Upper lobe of left lung (tissue), 6 donors: Measurements from ENCODE around the gene BRPF3. TPM values are rescaled to one million over a fixed set of nuclear protein-coding genes. Genes with fewer than 3 reads are reported as not detected.
"Not testable (repeated sequence)": the region's sequence is repeated elsewhere in the genome, so short reads cannot be mapped to it uniquely, and the experiment has no call there.

Experiments used
- ATAC-seq, 2 donors: fragments of 200-7000 bp; cut with Tn5 transposase; one replicate each; pipeline ENCODE4 v1.9.1; 2022; ENCODE audit warnings: mild to moderate bottlenecking in 2 of 2, moderate library complexity in 2 of 2; ENCODE audit not compliant: low FRiP score in 2 of 2
- DNase-seq, 2 donors: peaks; one replicate each; pipeline ENCODE4 v3.0.0-alpha.2; 2019 to 2020
- H3K27ac ChIP-seq, 4 donors: fragments of 200-600 bp; sonication (generic); one replicate each; pipeline ENCODE4 v1.5.1; 2016 to 2019
- H3K27me3 ChIP-seq, 4 donors: fragments of 200-600 bp; sonication (generic); one replicate each; pipeline ENCODE4 v1.5.1; 2017 to 2019
- H3K36me3 ChIP-seq, 4 donors: fragments of 200-600 bp; sonication (generic); one replicate each; pipeline ENCODE4 v1.5.1; 2016 to 2019
- H3K4me1 ChIP-seq, 4 donors: fragments of 200-600 bp; sonication (generic); one replicate each; pipeline ENCODE4 v1.5.1; 2018 to 2019
- H3K4me3 ChIP-seq, 4 donors: fragments of 200-600 bp; sonication (generic); one replicate each; pipeline ENCODE4 v1.5.1; 2017 to 2019; ENCODE audit warnings: mild to moderate bottlenecking in 2 of 4, moderate library complexity in 1 of 4
- H3K9me3 ChIP-seq, 4 donors: fragments of 200-600 bp; sonication (generic); one replicate each; pipeline ENCODE4 v1.5.1; 2018 to 2019
- EP300 ChIP-seq, 4 donors: sonication (generic); formaldehyde crosslinking; IDR thresholded peaks; one replicate each; pipeline ENCODE4 v1.5.1; 2017; ENCODE audit warnings: antibody characterized with exemption in 4 of 4, control low read depth in 2 of 4
- POLR2A ChIP-seq, 4 donors: fragments of 450-650 bp; IDR thresholded peaks; one replicate each; pipeline ENCODE4 v1.5.1; 2016 to 2017; ENCODE audit warnings: antibody characterized with exemption in 4 of 4, mild to moderate bottlenecking in 2 of 4
- POLR2AphosphoS5 ChIP-seq, 2 donors: sonication (generic); formaldehyde crosslinking; IDR thresholded peaks; one replicate each; pipeline ENCODE4 v1.5.1; 2017; ENCODE audit warnings: antibody characterized with exemption in 2 of 2
- whole genome bisulfite sequencing, 2 donors: methylation state at CpG; one replicate each; pipeline ENCODE4 v1.1.5; 2017 to 2018; 5-methylcytosine and 5-hydroxymethylcytosine counted together
- total RNA-seq, 6 donors: library from RNA; depleted of rRNA in 4 of 6; stranded (reverse); fragments of >200 nt in 4 of 6; gene quantifications; one replicate each; pipeline versions ENCODE4 v1.1.0 to v1.2.1, GENCODE V29; 2016 to 2021
- TF ChIP-seq, protein P1 (sequence below), 6 experiments: fragments of 450-650 bp in 4 of 6; fragments of 200-600 bp in 2 of 6; sonication (generic) in 2 of 6; IDR thresholded peaks; one replicate each; pipeline ENCODE4 v1.5.1; 2016 to 2019; ENCODE audit warnings: antibody characterized with exemption in 6 of 6
- donor health status: DM: no; HTN: no; CAD: no; lungs with moderate emphysema.
- donor health status: DM: no; HTN: yes; CAD: no; lungs with severe emphysema.

Gene BRPF3
- total RNA-seq, 6 donors from 2014 or later = 23.7 to 37.4 (median 33.4) TPM

DNA sequence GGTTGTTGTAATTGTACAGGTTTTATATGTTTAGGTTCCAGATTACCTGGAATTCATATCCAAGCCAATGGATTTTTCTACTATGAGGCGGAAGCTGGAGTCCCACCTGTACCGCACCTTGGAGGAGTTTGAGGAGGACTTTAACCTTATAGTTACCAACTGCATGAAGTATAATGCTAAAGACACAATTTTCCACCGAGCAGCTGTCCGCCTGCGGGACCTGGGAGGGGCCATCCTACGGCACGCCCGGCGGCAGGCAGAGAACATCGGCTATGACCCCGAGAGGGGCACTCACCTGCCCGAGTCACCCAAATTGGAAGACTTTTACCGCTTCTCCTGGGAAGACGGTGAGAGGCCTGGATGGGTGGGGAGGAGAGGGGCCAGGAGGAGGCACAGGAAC, 13.6 kb downstream of the BRPF3 start:
- Histone ChIP-seq H3K27me3 (no peaks in the 10 kb centered on the region), H3K27ac (no peak overlapping the region), H3K36me3 (peaks cover 40 to 96% (median 66%) of the 10 kb centered on the region in 4 donors), H3K4me3 (no peak overlapping the region), H3K4me1 (no peaks in the 10 kb centered on the region), H3K9me3 (no peaks in the 10 kb centered on the region)
- TF ChIP-seq EP300 (IDR thresholded peaks at IDR 0.05) (no peak), POLR2A (IDR thresholded peaks at IDR 0.05) (no peak), POLR2AphosphoS5 (IDR thresholded peaks at IDR 0.05) (no peak)
- TF ChIP-seq, protein P1, sequence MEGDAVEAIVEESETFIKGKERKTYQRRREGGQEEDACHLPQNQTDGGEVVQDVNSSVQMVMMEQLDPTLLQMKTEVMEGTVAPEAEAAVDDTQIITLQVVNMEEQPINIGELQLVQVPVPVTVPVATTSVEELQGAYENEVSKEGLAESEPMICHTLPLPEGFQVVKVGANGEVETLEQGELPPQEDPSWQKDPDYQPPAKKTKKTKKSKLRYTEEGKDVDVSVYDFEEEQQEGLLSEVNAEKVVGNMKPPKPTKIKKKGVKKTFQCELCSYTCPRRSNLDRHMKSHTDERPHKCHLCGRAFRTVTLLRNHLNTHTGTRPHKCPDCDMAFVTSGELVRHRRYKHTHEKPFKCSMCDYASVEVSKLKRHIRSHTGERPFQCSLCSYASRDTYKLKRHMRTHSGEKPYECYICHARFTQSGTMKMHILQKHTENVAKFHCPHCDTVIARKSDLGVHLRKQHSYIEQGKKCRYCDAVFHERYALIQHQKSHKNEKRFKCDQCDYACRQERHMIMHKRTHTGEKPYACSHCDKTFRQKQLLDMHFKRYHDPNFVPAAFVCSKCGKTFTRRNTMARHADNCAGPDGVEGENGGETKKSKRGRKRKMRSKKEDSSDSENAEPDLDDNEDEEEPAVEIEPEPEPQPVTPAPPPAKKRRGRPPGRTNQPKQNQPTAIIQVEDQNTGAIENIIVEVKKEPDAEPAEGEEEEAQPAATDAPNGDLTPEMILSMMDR (IDR thresholded peaks at IDR 0.05) = no peak
- ATAC-seq (no peak), DNase-seq (peak in 1 of 2 donors; percentile 54)
- WGBS, 2 donors = 92 to 95% methylated on average over 14 of the region's 14 CpGs

DNA sequence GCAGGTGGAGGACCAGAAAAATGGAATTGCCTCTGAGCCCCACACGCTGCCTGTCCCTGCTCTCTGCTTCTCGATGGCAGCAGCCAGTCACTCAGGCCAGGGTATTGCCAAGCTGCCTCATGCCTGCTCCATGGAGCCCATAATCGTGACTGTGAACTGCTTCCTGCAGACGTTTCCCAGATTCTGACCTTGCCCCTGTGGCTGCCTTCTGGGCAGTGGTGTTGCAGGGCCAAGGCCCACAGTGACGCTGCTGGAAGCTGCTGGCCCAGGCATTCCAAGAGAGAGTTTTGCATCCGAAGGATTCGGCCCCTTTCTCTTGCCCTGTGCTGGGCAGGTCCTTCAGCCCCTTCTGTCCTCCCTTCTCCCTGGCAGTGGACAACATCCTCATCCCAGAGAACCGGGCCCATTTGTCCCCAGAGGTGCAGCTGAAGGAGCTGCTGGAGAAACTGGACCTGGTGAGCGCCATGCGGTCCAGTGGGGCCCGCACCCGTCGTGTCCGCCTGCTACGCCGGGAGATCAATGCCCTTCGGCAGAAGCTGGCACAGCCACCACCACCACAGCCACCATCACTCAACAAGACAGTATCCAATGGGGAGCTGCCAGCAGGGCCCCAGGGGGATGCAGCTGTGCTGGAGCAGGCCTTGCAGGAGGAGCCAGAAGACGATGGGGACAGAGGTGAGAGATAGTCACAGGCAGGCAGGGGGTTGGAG, 14.5 kb downstream of the BRPF3 start:
- no peak for TF ChIP-seq EP300 (IDR thresholded peaks at IDR 0.05)
- TF ChIP-seq POLR2AphosphoS5 (IDR thresholded peaks at IDR 0.05) = no peak
- TF ChIP-seq POLR2A (IDR thresholded peaks at IDR 0.05) = no peak
- TF ChIP-seq, protein P1 (IDR thresholded peaks at IDR 0.05) = no peak
- Histone ChIP-seq H3K4me1 (no peaks in the 10 kb centered on the region), H3K9me3 (no peaks in the 10 kb centered on the region), H3K27me3 (no peaks in the 10 kb centered on the region), H3K27ac (no peak overlapping the region), H3K4me3 (no peak overlapping the region), H3K36me3 (peaks cover 40 to 94% (median 72%) of the 10 kb centered on the region in 4 donors)
- 95 to 96% methylated on average over 12 to 18 of the region's 18 CpGs for WGBS, 2 donors
- ATAC-seq (no peak), DNase-seq (peak in 1 of 2 donors; percentile 55)

DNA sequence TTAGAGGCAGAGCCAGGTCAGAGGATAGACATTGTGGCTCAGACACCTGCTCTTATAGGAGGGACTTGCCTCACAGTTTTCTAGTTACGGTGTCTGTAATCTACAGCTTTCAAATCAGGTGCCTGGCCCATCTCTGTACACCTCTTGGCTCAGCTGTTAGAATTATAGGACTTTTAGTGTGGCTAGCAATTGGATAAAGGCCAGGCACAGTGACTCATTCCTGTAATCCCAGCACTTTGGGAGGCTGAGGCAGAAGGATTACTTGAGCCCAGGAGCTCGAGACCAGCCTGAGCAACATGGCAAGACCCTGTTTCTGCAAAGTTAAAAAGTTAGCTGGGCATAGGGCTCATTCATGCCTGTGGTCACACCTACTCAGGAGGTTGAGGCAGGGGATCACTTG, 20.0 kb downstream of the BRPF3 start:
- no peaks in the 10 kb centered on the region for H3K27me3 ChIP-seq
- DNase-seq = no peak
- TF ChIP-seq, protein P1 (IDR thresholded peaks at IDR 0.05) = no peak
- no peak for TF ChIP-seq POLR2A (IDR thresholded peaks at IDR 0.05)
- TF ChIP-seq POLR2AphosphoS5 (IDR thresholded peaks at IDR 0.05) = no peak
- TF ChIP-seq EP300 (IDR thresholded peaks at IDR 0.05) = no peak
- H3K4me1 ChIP-seq = no peaks in the 10 kb centered on the region
- no peak for ATAC-seq
- H3K4me3 ChIP-seq = no peak overlapping the region
- H3K27ac ChIP-seq = no peak overlapping the region
- WGBS, 2 donors = 89% methylated on average over 2 of the region's 2 CpGs; no CpG with 5 or more reads in 1 of the 2 donors
- H3K9me3 ChIP-seq = no peaks in the 10 kb centered on the region
- H3K36me3 ChIP-seq = peaks cover 14 to 92% (median 62%) of the 10 kb centered on the region in 4 donors

DNA sequence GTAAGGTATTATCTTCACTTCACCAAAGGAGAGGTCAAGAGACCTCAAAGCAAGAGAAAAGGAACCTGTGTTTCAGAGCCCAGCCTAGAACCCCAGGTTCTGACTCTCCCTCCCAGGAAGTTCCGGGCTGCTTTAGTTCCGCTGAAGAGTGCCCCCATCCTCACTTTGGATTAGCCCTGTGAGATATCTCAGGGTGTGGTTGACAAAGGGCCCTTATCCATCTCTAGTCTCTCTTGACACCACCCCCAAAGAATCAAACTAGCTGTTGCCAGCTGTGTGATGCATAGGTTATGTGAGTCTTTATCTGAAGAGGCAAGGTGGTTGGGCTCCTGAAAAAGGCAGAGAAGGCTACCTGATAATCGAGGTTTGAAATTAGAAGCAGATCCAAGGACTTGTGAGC, 20.6 kb downstream of the BRPF3 start:
- H3K4me1 ChIP-seq = no peaks in the 10 kb centered on the region
- H3K36me3 ChIP-seq = peaks cover 18 to 92% (median 61%) of the 10 kb centered on the region in 4 donors
- DNase-seq (no peak), ATAC-seq (no peak)
- TF ChIP-seq, protein P1 (IDR thresholded peaks at IDR 0.05) = no peak
- TF ChIP-seq POLR2A (IDR thresholded peaks at IDR 0.05) (no peak), POLR2AphosphoS5 (IDR thresholded peaks at IDR 0.05) (no peak), EP300 (IDR thresholded peaks at IDR 0.05) (no peak)
- no peak overlapping the region for H3K27ac ChIP-seq
- H3K9me3 ChIP-seq = no peaks in the 10 kb centered on the region
- no peaks in the 10 kb centered on the region for H3K27me3 ChIP-seq
- H3K4me3 ChIP-seq = no peak overlapping the region
- 92 to 93% methylated on average over 3 of the region's 3 CpGs for WGBS, 2 donors

DNA sequence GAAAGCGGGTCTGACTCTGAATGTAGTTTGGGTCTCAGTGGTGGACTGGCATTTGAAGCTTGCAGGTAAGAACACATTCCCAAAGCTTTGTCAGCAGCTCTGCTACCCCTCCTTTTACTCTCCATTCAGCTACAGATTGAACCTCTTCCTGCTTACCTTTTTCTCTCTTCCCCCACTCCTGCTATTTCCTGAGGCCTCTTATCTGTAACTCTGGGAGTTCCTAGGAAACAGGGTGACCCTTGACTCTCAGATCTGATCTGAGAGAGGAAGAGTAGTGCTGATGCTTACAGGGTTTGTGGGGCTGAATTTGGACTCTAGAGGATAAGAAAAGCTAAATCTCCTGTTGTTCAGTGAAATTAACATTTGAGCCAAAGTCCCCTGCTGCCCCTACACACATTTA, 21.4 kb downstream of the BRPF3 start:
- WGBS, 2 donors = 100% methylated on average over 1 of the region's 1 CpG
- TF ChIP-seq POLR2A (IDR thresholded peaks at IDR 0.05) = no peak
- TF ChIP-seq EP300 (IDR thresholded peaks at IDR 0.05) = no peak
- TF ChIP-seq POLR2AphosphoS5 (IDR thresholded peaks at IDR 0.05) = no peak
- TF ChIP-seq, protein P1 (IDR thresholded peaks at IDR 0.05) = no peak
- Histone ChIP-seq H3K9me3 (no peaks in the 10 kb centered on the region), H3K4me1 (no peaks in the 10 kb centered on the region), H3K27ac (no peak overlapping the region), H3K27me3 (no peaks in the 10 kb centered on the region), H3K4me3 (no peak overlapping the region), H3K36me3 (peaks cover 18 to 94% (median 64%) of the 10 kb centered on the region in 4 donors)
- ATAC-seq (no peak), DNase-seq (no peak)

DNA sequence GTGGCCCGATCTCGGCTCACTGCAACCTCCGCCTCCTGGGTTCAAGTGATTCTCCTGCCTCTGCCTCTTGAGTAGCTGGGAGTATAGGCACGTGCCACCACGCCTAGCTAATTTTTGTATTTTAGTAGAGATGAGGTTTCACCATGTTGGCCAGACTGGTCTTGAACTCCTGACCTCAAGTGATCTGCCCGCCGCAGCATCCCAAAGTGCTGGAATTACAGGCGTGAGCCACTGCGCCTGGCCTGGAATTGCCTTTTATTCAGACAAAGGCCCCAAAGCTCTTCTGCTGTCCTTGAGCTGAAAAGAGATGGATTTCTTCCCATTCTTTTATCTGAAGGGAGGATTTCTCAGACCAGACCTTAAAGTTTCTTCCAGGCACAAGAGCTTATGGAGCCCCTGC, 22.0 kb downstream of the BRPF3 start:
- H3K4me1 ChIP-seq, ATAC-seq, H3K27me3 ChIP-seq, H3K9me3 ChIP-seq, DNase-seq, H3K4me3 ChIP-seq, H3K27ac ChIP-seq: not testable (repeated sequence)
- H3K36me3 ChIP-seq = peaks cover 18 to 94% (median 64%) of the 10 kb centered on the region in 4 donors
- WGBS, 2 donors = 91 to 96% methylated on average over 9 of the region's 9 CpGs
